H9 (cell line): Measurements from ENCODE around the gene SFMBT1. TPM values are rescaled to one million over a fixed set of nuclear protein-coding genes. Genes with fewer than 3 reads are reported as not detected.

Experiments used
- DNase-seq: peaks from one replicate; pipeline ENCODE4 v3.0.0-alpha.2; 2017
- H2AFZ ChIP-seq: one replicate; pipeline ENCODE4 v1.6.1; 2013; ENCODE audit warnings: mild to moderate bottlenecking, low read length, control low read depth, moderate library complexity
- H2AK5ac ChIP-seq: 2 replicates; pipeline ENCODE4 v1.6.1; 2013; ENCODE audit warnings: low read length, control low read depth, mixed read lengths; ENCODE audit not compliant: insufficient read length
- H2BK120ac ChIP-seq: one replicate; pipeline ENCODE4 v1.6.1; 2013; ENCODE audit warnings: low read depth, mild to moderate bottlenecking, low read length, control low read depth, inconsistent platforms; ENCODE audit not compliant: poor library complexity, severe bottlenecking
- H2BK12ac ChIP-seq: 2 replicates; pipeline ENCODE4 v1.6.1; 2013; ENCODE audit warnings: low read length, control low read depth, mixed read lengths, low read depth; ENCODE audit not compliant: insufficient read length
- H2BK15ac ChIP-seq: 2 replicates; pipeline ENCODE4 v1.6.1; 2013; ENCODE audit warnings: low read depth, low read length, control low read depth
- H2BK20ac ChIP-seq: one replicate; pipeline ENCODE4 v1.6.1; 2013; ENCODE audit warnings: low read depth, mild to moderate bottlenecking, low read length, control low read depth, inconsistent platforms; ENCODE audit not compliant: poor library complexity, severe bottlenecking
- H2BK5ac ChIP-seq: 2 replicates; pipeline ENCODE4 v1.6.1; 2013; ENCODE audit warnings: low read length, control low read depth, mixed read lengths; ENCODE audit not compliant: insufficient read length
- H3K14ac ChIP-seq: 2 replicates; pipeline ENCODE4 v1.6.1; 2013; ENCODE audit warnings: low read length, control low read depth; ENCODE audit not compliant: insufficient read depth
- H3K18ac ChIP-seq: 2 replicates; pipeline ENCODE4 v1.6.1; 2013; ENCODE audit warnings: low read depth, mild to moderate bottlenecking, mixed read lengths, low read length, control low read depth; ENCODE audit not compliant: insufficient read length
- H3K23ac ChIP-seq: 2 replicates; pipeline ENCODE4 v1.6.1; 2013; ENCODE audit warnings: low read length, control low read depth, mixed read lengths, low read depth; ENCODE audit not compliant: insufficient read length
- H3K23me2 ChIP-seq: 2 replicates; pipeline ENCODE4 v1.6.1; 2013; ENCODE audit warnings: low read depth, mild to moderate bottlenecking, mixed read lengths, low read length, control low read depth; ENCODE audit not compliant: insufficient read length, poor library complexity, severe bottlenecking
- H3K27ac ChIP-seq: 2 replicates; pipeline ENCODE4 v1.5.1; 2013; ENCODE audit warnings: low read length, control low read depth, mixed read lengths, low read depth; ENCODE audit not compliant: insufficient read length
- H3K27me3 ChIP-seq: 2 replicates; pipeline ENCODE4 v1.6.1; 2013; ENCODE audit warnings: low read length, control low read depth, inconsistent platforms; ENCODE audit not compliant: insufficient read depth
- H3K4ac ChIP-seq: 2 replicates; pipeline ENCODE4 v1.6.1; 2013; ENCODE audit warnings: low read depth, mild to moderate bottlenecking, control low read depth, inconsistent platforms, low read length, moderate library complexity
- H3K4me1 ChIP-seq: 2 replicates; pipeline ENCODE4 v1.6.1; 2013; ENCODE audit warnings: low read length, control low read depth, inconsistent platforms; ENCODE audit not compliant: insufficient read depth
- H3K4me2 ChIP-seq: 2 replicates; pipeline ENCODE4 v1.6.1; 2013; ENCODE audit warnings: low read length, control low read depth, mixed read lengths; ENCODE audit not compliant: insufficient read length, insufficient read depth
- H3K56ac ChIP-seq: 2 replicates; pipeline ENCODE4 v1.6.1; 2013; ENCODE audit warnings: low read depth, mild to moderate bottlenecking, mixed read lengths, low read length, control low read depth; ENCODE audit not compliant: insufficient read length
- H3K79me1 ChIP-seq: 2 replicates; pipeline ENCODE4 v1.6.1; 2013; ENCODE audit warnings: low read depth, mild to moderate bottlenecking, moderate library complexity, low read length, control low read depth, inconsistent platforms; ENCODE audit not compliant: insufficient read depth, poor library complexity, severe bottlenecking
- H3K79me2 ChIP-seq: 2 replicates; pipeline ENCODE4 v1.6.1; 2013; ENCODE audit warnings: low read length, control low read depth, inconsistent platforms; ENCODE audit not compliant: insufficient read depth
- H3K9ac ChIP-seq: 2 replicates; pipeline ENCODE4 v1.6.1; 2013; ENCODE audit warnings: low read length, control low read depth, mixed read lengths; ENCODE audit not compliant: insufficient read length; ENCODE audit errors: extremely low read depth
- H3K9me3 ChIP-seq: one replicate; pipeline ENCODE4 v1.6.1; 2013; ENCODE audit warnings: low read depth, low read length, inconsistent platforms; ENCODE audit not compliant: control insufficient read depth
- H3T11ph ChIP-seq: one replicate; pipeline ENCODE4 v1.6.1; 2013; ENCODE audit warnings: mild to moderate bottlenecking, low read length, control low read depth, inconsistent platforms
- H4K20me1 ChIP-seq: one replicate; pipeline ENCODE4 v1.6.1; 2013; ENCODE audit not compliant: control insufficient read depth, insufficient read length, insufficient read depth
- H4K5ac ChIP-seq: 2 replicates; pipeline ENCODE4 v1.6.1; 2013; ENCODE audit warnings: low read depth, mild to moderate bottlenecking, mixed read lengths, low read length, control low read depth; ENCODE audit not compliant: insufficient read length
- H4K8ac ChIP-seq: replicated peaks from 2 replicates; pipeline ENCODE4 v1.6.1; 2013; ENCODE audit warnings: low read length, control low read depth, mixed read lengths, low read depth; ENCODE audit not compliant: insufficient read length
- H4K91ac ChIP-seq: 2 replicates; pipeline ENCODE4 v1.6.1; 2013; ENCODE audit warnings: low read depth, mild to moderate bottlenecking, moderate library complexity, mixed read lengths, low read length, control low read depth; ENCODE audit not compliant: insufficient read length
- H3K27ac Mint-ChIP-seq, 3 experiments: 2 replicates in 2 of 3; 3 replicates in 1 of 3; pipeline ENCODE4 v1.8.0; 2020 to 2021; ENCODE audit warnings: mixed read lengths in 3 of 3, mild to moderate bottlenecking in 1 of 3, moderate library complexity in 1 of 3
- H3K27me3 Mint-ChIP-seq: 2 replicates; pipeline ENCODE4 v1.8.0; 2021; ENCODE audit warnings: low read depth, mild to moderate bottlenecking, moderate library complexity, mixed read lengths
- H3K36me3 Mint-ChIP-seq, 3 experiments: 2 replicates in 2 of 3; 3 replicates in 1 of 3; pipeline ENCODE4 v1.8.0; 2020 to 2021; ENCODE audit warnings: low read depth in 3 of 3, mixed read lengths in 3 of 3; ENCODE audit not compliant: insufficient read depth in 1 of 3
- H3K4me1 Mint-ChIP-seq, 2 experiments: 2 replicates each; pipeline ENCODE4 v1.8.0; 2020; ENCODE audit warnings: mixed read lengths in 2 of 2
- H3K4me3 Mint-ChIP-seq, 2 experiments: 2 replicates in 1 of 2; 3 replicates in 1 of 2; pipeline ENCODE4 v1.8.0; 2020 to 2021; ENCODE audit warnings: mild to moderate bottlenecking in 2 of 2, mixed read lengths in 2 of 2, moderate library complexity in 1 of 2
- H3K9me3 Mint-ChIP-seq, 2 experiments: 2 replicates in 1 of 2; 3 replicates in 1 of 2; pipeline ENCODE4 v1.8.0; 2020; ENCODE audit warnings: mild to moderate bottlenecking in 2 of 2, mixed read lengths in 2 of 2, moderate library complexity in 1 of 2
- WGBS: extraction: QIAGEN DNeasy Blood & Tissue Kit; methylation state at CpG from one replicate; pipeline ENCODE4 v1.1.7; 2013; ENCODE audit warnings: missing lambda C conversion rate, low lambda C conversion rate, mixed read lengths; ENCODE audit not compliant: insufficient read length; ENCODE audit errors: extremely low coverage; 5-methylcytosine and 5-hydroxymethylcytosine counted together
- total RNA-seq: library from RNA; stranded (reverse); gene quantifications from 2 replicates; pipeline ENCODE4 v1.2.1, GENCODE V29; 2021
- TF ChIP-seq, protein P1 (sequence below): fragments of 200-600 bp; sonication (generic); conservative IDR thresholded peaks from 3 replicates; pipeline ENCODE4 v1.8.0; 2021; ENCODE audit warnings: antibody characterized with exemption, mild to moderate bottlenecking

SFMBT1 gene
- total RNA-seq, 1 experiment from 2014 or later, result 15.3 TPM

DNA sequence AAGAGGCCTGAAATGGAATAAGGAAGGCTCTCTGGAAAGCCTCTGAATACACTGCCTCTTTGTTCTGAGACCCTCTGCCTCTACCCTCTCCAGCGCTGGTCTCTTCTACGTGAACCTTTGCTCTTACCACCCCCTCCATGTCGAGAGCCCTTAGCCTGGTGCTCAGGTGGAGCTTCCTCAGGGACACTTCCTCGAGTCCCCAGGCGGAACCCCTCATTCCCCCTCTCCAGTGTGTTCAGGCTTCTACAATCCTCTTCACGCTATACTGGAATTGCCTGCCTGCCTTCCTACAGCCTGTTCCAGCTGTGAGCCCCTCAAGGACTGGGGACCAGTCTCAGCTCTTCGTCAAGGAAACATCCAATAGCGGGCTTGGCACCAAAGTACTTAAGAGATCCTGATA, 156.0 kb downstream of the SFMBT1 start:
- no peak overlapping the region for H3K18ac ChIP-seq
- H3K27me3 Mint-ChIP-seq, result no peaks in the 10 kb centered on the region; the same call in 1 of the 2 replicates
- no peak for DNase-seq
- H2BK120ac ChIP-seq, result no peak overlapping the region
- no peak overlapping the region for H2AK5ac ChIP-seq
- H3T11ph ChIP-seq, result no peak overlapping the region
- H3K79me1 ChIP-seq, result peaks cover 6% of the 10 kb centered on the region
- no CpG with 5 or more reads among the region's 8 CpGs for WGBS
- H3K14ac ChIP-seq, result no peak overlapping the region
- H3K9me3 ChIP-seq, result no peaks in the 10 kb centered on the region
- H3K9me3 Mint-ChIP-seq, result no peaks in the 10 kb centered on the region
- H3K4me1 Mint-ChIP-seq, result no peaks in the 10 kb centered on the region
- no peaks in the 10 kb centered on the region for H3K4me1 ChIP-seq
- no peak overlapping the region for H2BK20ac ChIP-seq
- H4K8ac ChIP-seq, result no peak overlapping the region
- H3K4me3 Mint-ChIP-seq, result no peak overlapping the region; a peak in 1 of 5 replicates
- H3K36me3 Mint-ChIP-seq, result peaks cover 9 to 17% (median 16%) of the 10 kb centered on the region in 3 experiments; a peak in 6 of 7 replicates
- TF ChIP-seq, protein P1, sequence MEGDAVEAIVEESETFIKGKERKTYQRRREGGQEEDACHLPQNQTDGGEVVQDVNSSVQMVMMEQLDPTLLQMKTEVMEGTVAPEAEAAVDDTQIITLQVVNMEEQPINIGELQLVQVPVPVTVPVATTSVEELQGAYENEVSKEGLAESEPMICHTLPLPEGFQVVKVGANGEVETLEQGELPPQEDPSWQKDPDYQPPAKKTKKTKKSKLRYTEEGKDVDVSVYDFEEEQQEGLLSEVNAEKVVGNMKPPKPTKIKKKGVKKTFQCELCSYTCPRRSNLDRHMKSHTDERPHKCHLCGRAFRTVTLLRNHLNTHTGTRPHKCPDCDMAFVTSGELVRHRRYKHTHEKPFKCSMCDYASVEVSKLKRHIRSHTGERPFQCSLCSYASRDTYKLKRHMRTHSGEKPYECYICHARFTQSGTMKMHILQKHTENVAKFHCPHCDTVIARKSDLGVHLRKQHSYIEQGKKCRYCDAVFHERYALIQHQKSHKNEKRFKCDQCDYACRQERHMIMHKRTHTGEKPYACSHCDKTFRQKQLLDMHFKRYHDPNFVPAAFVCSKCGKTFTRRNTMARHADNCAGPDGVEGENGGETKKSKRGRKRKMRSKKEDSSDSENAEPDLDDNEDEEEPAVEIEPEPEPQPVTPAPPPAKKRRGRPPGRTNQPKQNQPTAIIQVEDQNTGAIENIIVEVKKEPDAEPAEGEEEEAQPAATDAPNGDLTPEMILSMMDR, result no peak
- H3K23ac ChIP-seq, result no peak overlapping the region
- H2BK5ac ChIP-seq, result no peak overlapping the region
- no peak overlapping the region for H2AFZ ChIP-seq
- no peak overlapping the region for H3K4me2 ChIP-seq
- H3K23me2 ChIP-seq, result no peaks in the 10 kb centered on the region
- H2BK15ac ChIP-seq, result no peak overlapping the region
- no peaks in the 10 kb centered on the region for H3K27me3 ChIP-seq
- H4K20me1 ChIP-seq, result no peaks in the 10 kb centered on the region
- H2BK12ac ChIP-seq, result no peak overlapping the region
- no peaks in the 10 kb centered on the region for H3K79me2 ChIP-seq
- H3K56ac ChIP-seq, result no peak overlapping the region
- no peak overlapping the region for H3K9ac ChIP-seq
- H3K27ac ChIP-seq, result no peak overlapping the region
- peak overlapping the region in 2 of 3 experiments; percentile 30 to 84; a peak in 3 of 7 replicates for H3K27ac Mint-ChIP-seq
- no peak overlapping the region for H4K5ac ChIP-seq
- no peak overlapping the region for H3K4ac ChIP-seq
- H4K91ac ChIP-seq, result no peak overlapping the region
